HG02610 (cell line): ENCODE data around the gene LIN28A.

ENCODE experiments used
- ATAC-seq: cut with Tn5 transposase; IDR thresholded peaks from one replicate; pipeline ENCODE4 v1.9.1; 2021; ENCODE audit warnings: mild to moderate bottlenecking, moderate library complexity; ENCODE audit not compliant: unreplicated experiment

Gene LIN28A

GRCh38 chr1:26478159-26478558 is 67.5 kb downstream of the LIN28A start:
- no peak for ATAC-seq

GRCh38 chr1:26478988-26479387 is 68.4 kb downstream of the LIN28A start:
- no peak for ATAC-seq
